AG04450 (cell line): ENCODE data around the gene ISG15. TPM values are rescaled to one million over a fixed set of nuclear protein-coding genes. Genes with fewer than 3 reads are reported as not detected.
"Not testable (repeated sequence)": the region's sequence is repeated elsewhere in the genome, so short reads cannot be mapped to it uniquely, and the experiment has no call there.

Experiments used
- CTCF ChIA-PET: fragments of 300-600, 350-600 bp; formaldehyde crosslinking; extraction: SDS; loops from one replicate; lab custom pipeline; 2022; ENCODE audit warnings: antibody characterized with exemption, inconsistent platforms; lab: Charles Lee
- POLR2A ChIA-PET: fragments of 350-600 bp; formaldehyde crosslinking; extraction: SDS; loops from one replicate; lab custom pipeline; 2021; ENCODE audit warnings: antibody characterized with exemption, inconsistent platforms; lab: Yijun Ruan, JAX
- DNase-seq: peaks from one replicate; pipeline ENCODE4 v3.0.0-alpha.2; 2011; ENCODE audit warnings: low read depth, low spot score
- H3K27ac ChIP-seq: one replicate; pipeline ENCODE4 v1.5.1; 2012; ENCODE audit warnings: low read depth, low read length, control low read depth
- H3K27me3 ChIP-seq: one replicate; pipeline ENCODE4 v1.6.0; 2012; ENCODE audit warnings: low read length; ENCODE audit not compliant: control insufficient read depth, insufficient read depth
- H3K4me3 ChIP-seq: 2 replicates; pipeline ENCODE4 v1.5.1; 2011; ENCODE audit warnings: mild to moderate bottlenecking, low read depth, low read length, control low read depth
- H3K9me3 ChIP-seq: 2 replicates; pipeline ENCODE4 v1.5.1; 2012; ENCODE audit warnings: low read length; ENCODE audit not compliant: control insufficient read depth, insufficient read depth
- polyA plus RNA-seq: library from polyadenylated mRNA; depleted of rRNA; stranded (reverse); fragments of >200 nt; gene quantifications from 2 replicates; pipeline ENCODE4 v1.2.3, GENCODE V29; 2011
- TF ChIP-seq, protein P1 (sequence below): IDR thresholded peaks from 2 replicates; pipeline ENCODE4 v1.5.1; 2011; ENCODE audit warnings: low read depth, low read length, control low read depth, inconsistent platforms

The ISG15 gene
- polyA plus RNA-seq, 1 experiment: 22.4 TPM

DNA sequence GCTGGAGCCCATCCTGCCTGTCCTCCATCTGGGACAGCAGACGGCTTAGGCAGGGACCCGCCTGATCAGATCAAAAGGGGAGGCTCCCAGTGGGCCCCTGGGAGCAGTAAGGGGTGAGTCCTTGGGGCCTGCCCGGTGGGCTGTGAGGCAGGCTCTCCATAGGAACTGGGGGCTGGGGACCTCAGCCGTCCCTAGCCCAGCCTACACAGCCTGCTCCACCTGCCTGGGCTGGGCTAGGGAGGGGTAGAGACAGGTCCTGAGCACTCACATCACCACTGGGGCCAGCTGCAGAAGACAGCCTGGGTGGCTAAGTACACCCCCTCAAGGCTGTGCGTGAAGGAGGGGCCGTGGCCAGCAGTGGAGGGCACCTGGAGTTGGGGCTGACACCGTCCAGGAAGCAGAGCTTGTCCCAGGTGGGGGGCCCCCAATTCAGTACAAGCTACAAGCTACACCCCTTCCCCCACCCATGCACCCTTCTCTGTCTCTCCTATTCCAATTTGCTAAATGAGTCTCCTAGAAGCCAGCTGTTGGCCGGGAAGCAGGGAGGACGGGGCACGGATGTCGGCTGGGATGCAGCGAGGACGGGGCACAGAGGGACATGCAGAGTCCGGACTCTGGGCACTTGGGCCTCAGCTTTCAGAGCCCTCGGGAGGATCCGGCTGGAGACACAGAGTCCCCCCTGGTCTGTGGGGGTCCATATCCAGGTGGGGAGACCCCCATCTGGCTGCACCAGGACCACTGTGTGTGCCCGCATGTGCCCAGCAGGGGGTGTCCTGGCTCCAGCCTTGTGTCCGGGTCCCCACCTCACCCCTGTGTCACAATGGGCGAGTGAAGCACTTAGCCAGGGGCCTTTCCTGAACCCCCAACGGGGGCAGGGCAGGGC is 1.7 kb downstream of the ISG15 start:
- POLR2A ChIA-PET: no interaction called here
- no peaks in the 10 kb centered on the region for H3K27me3 ChIP-seq
- DNase-seq: no peak
- H3K9me3 ChIP-seq: peaks cover 6% of the 10 kb centered on the region; the same call in 1 of the 2 replicates
- H3K27ac ChIP-seq: peak overlapping the region; percentile 11
- TF ChIP-seq, protein P1, sequence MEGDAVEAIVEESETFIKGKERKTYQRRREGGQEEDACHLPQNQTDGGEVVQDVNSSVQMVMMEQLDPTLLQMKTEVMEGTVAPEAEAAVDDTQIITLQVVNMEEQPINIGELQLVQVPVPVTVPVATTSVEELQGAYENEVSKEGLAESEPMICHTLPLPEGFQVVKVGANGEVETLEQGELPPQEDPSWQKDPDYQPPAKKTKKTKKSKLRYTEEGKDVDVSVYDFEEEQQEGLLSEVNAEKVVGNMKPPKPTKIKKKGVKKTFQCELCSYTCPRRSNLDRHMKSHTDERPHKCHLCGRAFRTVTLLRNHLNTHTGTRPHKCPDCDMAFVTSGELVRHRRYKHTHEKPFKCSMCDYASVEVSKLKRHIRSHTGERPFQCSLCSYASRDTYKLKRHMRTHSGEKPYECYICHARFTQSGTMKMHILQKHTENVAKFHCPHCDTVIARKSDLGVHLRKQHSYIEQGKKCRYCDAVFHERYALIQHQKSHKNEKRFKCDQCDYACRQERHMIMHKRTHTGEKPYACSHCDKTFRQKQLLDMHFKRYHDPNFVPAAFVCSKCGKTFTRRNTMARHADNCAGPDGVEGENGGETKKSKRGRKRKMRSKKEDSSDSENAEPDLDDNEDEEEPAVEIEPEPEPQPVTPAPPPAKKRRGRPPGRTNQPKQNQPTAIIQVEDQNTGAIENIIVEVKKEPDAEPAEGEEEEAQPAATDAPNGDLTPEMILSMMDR: peak; percentile 37; the same call in 1 of the 2 replicates
- no peak overlapping the region for H3K4me3 ChIP-seq
- CTCF ChIA-PET: interaction anchor here (1.5 kb wide), 1 partner anchor 13 kb away, joined by 5 read pairs; no protein-coding TSS in a partner anchor

DNA sequence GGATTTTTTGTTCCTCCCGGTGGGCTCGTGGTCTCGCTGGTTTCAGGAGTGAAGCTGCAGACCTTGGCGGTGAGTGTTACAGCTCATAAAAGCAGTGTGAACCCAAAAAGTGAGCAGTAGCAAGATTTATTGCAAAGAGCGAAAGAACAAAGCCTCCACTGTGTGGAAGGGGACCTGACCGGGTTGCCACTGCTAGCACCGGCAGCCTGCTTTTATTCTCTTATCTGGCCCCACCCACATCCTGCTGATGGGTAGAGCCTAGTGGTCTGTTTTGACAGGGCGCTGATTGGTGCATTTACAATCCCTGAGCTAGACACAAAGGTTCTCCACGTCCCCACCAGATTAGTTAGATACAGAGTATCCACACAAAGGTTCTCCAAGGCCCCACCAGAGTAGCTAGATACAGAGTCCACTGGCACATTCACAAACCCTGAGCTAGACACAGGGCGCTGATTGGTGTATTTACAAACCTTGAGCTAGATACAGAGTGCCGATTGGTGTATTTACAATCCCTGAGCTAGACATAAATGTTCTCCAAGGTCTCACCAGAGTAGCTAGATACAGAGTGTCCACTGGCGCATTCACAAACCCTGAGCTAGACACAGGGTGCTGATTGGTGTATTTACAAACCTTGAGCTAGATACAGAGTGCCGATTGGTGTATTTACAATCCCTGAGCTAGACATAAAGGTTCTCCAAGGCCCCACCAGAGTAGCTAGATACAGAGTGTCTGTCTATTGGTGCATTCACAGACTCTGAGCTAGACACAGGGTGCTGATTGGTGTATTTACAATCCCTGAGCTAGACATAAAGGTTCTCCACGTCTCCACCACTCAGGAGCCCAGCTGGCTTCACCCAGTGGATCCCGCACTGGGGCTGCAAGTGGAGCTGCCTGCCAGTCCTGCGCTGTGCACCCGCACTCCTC is 4.4 kb downstream of the ISG15 start:
- not testable (repeated sequence) for H3K9me3 ChIP-seq, H3K27me3 ChIP-seq, DNase-seq, H3K27ac ChIP-seq, H3K4me3 ChIP-seq
- ChIA-PET CTCF (interaction anchor here (1.4 kb wide), 1 partner anchor 18 kb away, joined by 3 read pairs; no protein-coding TSS in a partner anchor), POLR2A (interaction anchor here (0.6 kb wide), 1 partner anchor 15 kb away, joined by 3 read pairs; no protein-coding TSS in a partner anchor)

DNA sequence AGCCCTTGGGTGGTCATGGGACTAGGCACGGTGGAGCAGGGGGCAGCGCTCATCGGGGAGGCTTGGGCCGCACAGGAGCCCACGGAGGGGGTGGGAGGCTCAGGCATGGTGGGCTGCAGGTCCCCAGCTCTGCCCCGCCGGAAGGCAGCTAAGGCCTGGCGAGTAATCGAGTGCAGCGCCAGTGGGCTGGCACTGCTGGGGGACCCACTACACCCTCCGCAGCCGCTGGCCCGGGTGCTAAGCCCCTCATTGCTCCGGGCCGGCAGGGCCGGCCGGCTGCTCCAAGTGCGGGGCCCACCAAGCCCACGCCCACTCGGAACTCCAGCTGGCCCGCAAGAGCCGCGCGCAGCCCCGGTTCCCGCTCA is 5.0 kb downstream of the ISG15 start:
- ChIA-PET CTCF (interaction anchor here (0.6 to 1.4 kb wide), 6 partner anchors 8 to 45 kb away, joined by 3 to 11 read pairs (median 3); no protein-coding TSS in a partner anchor), POLR2A (interaction anchor here (0.6 kb wide), 1 partner anchor 15 kb away, joined by 3 read pairs; no protein-coding TSS in a partner anchor)
- DNase-seq, H3K27me3 ChIP-seq, H3K27ac ChIP-seq, H3K4me3 ChIP-seq, H3K9me3 ChIP-seq: not testable (repeated sequence)

DNA sequence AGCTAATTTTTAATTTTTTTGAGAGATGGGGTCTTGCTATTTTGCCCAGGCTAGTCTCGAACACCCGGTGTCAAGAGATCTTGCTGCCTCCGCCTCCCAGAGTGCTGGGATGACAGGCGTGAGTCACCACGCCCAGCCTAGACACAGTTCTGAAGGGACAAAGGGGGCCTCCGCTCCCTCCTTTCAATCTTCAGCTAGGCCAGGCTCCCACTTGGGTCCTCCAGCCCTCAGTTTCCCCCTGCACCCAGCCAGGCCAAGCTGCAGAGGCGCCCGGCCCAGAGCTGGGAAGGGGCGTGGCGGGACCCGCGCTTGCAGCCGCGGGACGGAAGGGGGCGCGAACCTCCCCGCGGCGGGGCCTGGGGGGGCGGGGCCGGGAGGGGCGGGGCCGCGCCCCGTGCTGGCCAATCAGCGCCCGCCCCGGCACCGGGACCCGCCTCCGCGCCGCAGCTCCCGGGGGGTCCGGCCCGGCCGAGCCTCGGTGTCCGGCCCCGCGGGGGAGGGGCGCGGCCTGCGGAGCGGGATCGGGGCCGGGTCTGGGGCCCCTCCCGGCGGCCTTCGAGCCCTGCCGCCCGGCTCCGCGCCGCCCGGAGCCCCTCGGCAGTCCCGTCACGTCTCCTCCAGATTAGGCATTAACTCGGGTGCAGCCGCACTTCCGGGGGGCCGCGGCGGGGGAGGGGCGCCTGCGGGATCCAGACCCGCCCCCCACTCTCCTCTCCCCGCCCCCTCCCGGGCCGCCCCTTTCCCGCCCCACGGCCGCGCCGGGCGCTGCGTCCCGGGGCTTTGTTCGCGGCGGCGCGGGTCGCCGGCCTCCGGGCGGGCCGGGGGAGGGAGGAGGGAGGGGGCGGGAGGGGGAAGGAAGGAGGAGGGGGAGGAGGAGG is 6.1 kb downstream of the ISG15 start:
- ChIA-PET CTCF (interaction anchor here (0.6 to 1.4 kb wide), 6 partner anchors 9 to 44 kb away, joined by 3 to 11 read pairs (median 3); no protein-coding TSS in a partner anchor), POLR2A (interaction anchor here (0.7 to 1.1 kb wide), 4 partner anchors 13 to 245 kb away, joined by 3 to 5 read pairs (median 4); no protein-coding TSS in a partner anchor)
- H3K27ac ChIP-seq: no peak overlapping the region
- no peaks in the 10 kb centered on the region for H3K27me3 ChIP-seq
- peaks cover under 1% of the 10 kb centered on the region; the same call in 1 of the 2 replicates for H3K9me3 ChIP-seq
- peak overlapping the region; percentile 57 for H3K4me3 ChIP-seq
- peak; percentile 37 for DNase-seq
- TF ChIP-seq, protein P1: peak; percentile 44

DNA sequence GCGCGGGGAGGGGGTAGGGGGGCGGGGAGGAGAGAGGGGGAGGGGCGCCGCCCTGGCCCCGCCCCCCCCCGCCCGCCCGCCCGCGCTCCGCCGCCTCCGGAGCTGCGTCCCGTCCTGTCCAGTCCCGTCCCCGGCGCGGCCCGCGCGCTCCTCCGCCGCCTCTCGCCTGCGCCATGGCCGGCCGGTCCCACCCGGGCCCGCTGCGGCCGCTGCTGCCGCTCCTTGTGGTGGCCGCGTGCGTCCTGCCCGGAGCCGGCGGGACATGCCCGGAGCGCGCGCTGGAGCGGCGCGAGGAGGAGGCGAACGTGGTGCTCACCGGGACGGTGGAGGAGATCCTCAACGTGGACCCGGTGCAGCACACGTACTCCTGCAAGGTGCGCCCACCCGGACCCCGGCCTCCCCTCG is 6.7 kb downstream of the ISG15 start, which contains the start of gene AGRN:
Gene AGRN (plus strand): TSS at position 121 of the 405 bp plus-strand sequence. CDS start 53 bp downstream, at position 174.
- POLR2A ChIA-PET: interaction anchor here (0.7 to 1.1 kb wide), 2 partner anchors 14 to 61 kb away, joined by 3 read pairs; partner anchors contain the start of gene NOC2L
- Histone ChIP-seq H3K4me3 (peak within 1 kb of the TSS; percentile 66), H3K9me3 (no peaks in the 10 kb centered on the region; the same call in 1 of the 2 replicates), H3K27ac (no peak within 1 kb of the TSS), H3K27me3 (no peaks in the 10 kb centered on the region)
- TF ChIP-seq, protein P1: no peak
- CTCF ChIA-PET: interaction anchor here (0.6 to 1.4 kb wide), 2 partner anchors 13 to 18 kb away, joined by 3 to 9 read pairs; no protein-coding TSS in a partner anchor
- DNase-seq: no peak
